Esophagus muscularis mucosa (tissue), 3 donors: ENCODE measurements around the gene KANSL1.

Experiments
- CTCF ChIP-seq, 3 experiments: fragments of 200-600 bp in 2 of 3; fragments of 450-650 bp in 1 of 3; sonication (generic) in 2 of 3; IDR thresholded peaks; one replicate each; pipeline ENCODE4 v1.5.1; 2017 to 2019; ENCODE audit warnings: antibody characterized with exemption in 3 of 3, mild to moderate bottlenecking in 2 of 3, moderate library complexity in 1 of 3
- EP300 ChIP-seq: sonication (generic); formaldehyde crosslinking; IDR thresholded peaks from one replicate; pipeline ENCODE4 v1.6.1; 2017; ENCODE audit warnings: antibody characterized with exemption

GRCh38 chr17:46182961-46183360 lies 10.3 kb downstream of the KANSL1 start:
- TF ChIP-seq EP300 (no peak), CTCF (IDR thresholded peaks at IDR 0.05) (no peak)
